Panc1 (cell line): ENCODE measurements around the gene PRKG1.

Experiments
- CTCF ChIP-seq: fragments of 450-650 bp; IDR thresholded peaks from 2 replicates; pipeline ENCODE4 v1.5.1; 2017; ENCODE audit warnings: mild to moderate bottlenecking
- POLR2AphosphoS5 ChIP-seq: IDR thresholded peaks from 2 replicates; pipeline ENCODE4 v1.6.1; 2012; ENCODE audit warnings: mild to moderate bottlenecking, low read depth, low read length, moderate library complexity
- SIN3A ChIP-seq: IDR thresholded peaks from 2 replicates; pipeline ENCODE4 v1.6.1; 2012; ENCODE audit warnings: low read depth, mild to moderate bottlenecking, low read length, moderate library complexity, borderline replicate concordance; ENCODE audit not compliant: insufficient read depth
- TCF7L2 ChIP-seq: IDR thresholded peaks from 2 replicates; pipeline ENCODE4 v1.6.1; 2011; ENCODE audit warnings: mild to moderate bottlenecking, low read depth, low read length, inconsistent platforms

GRCh38 chr10:51035344-51035743 lies 38.9 kb upstream of the PRKG1 start:
- TF ChIP-seq CTCF (no peak), TCF7L2 (no peak), POLR2AphosphoS5 (no peak), SIN3A (no peak)
